Measurements from ENCODE around the gene PIBF1.
"Not testable (repeated sequence)": the region's sequence is repeated elsewhere in the genome, so short reads cannot be mapped to it uniquely, and the experiment has no call there.

PIBF1 gene

GRCh38 chr13:73038064-73038463, 256.1 kb downstream of the PIBF1 start:
- DNase-seq = no peak
- TF ChIP-seq POLR2A (IDR thresholded peaks at IDR 0.05; ENCODE audit: low read length) (no peak), GATA1 (IDR thresholded peaks at IDR 0.05; ENCODE audit: low read depth, low read length) (no peak)

GRCh38 chr13:73039201-73040108, 257.5 kb downstream of the PIBF1 start:
- DNase-seq = no peak
- TF ChIP-seq POLR2A (IDR thresholded peaks at IDR 0.05; ENCODE audit: low read length) = no peak
- TF ChIP-seq GATA1 (IDR thresholded peaks at IDR 0.05; ENCODE audit: low read depth, low read length) = no peak

GRCh38 chr13:73040484-73040883, 258.6 kb downstream of the PIBF1 start:
- DNase-seq = no peak
- TF ChIP-seq GATA1 (IDR thresholded peaks at IDR 0.05; ENCODE audit: low read depth, low read length) (no peak), POLR2A (IDR thresholded peaks at IDR 0.05; ENCODE audit: low read length) (no peak)

GRCh38 chr13:73040968-73041596, 259.1 kb downstream of the PIBF1 start:
- TF ChIP-seq POLR2A (IDR thresholded peaks at IDR 0.05; ENCODE audit: low read length) = no peak
- TF ChIP-seq GATA1 (IDR thresholded peaks at IDR 0.05; ENCODE audit: low read depth, low read length) = no peak
- DNase-seq = peak; percentile 7 to 61

GRCh38 chr13:73045031-73045430, 263.1 kb downstream of the PIBF1 start:
- DNase-seq = no peak

GRCh38 chr13:73048615-73049014, 266.7 kb downstream of the PIBF1 start:
- DNase-seq = not testable (repeated sequence)

More at GRCh38 chr13:73045031-73045430, 263.1 kb downstream of the PIBF1 start:
- TF ChIP-seq GATA1 (IDR thresholded peaks at IDR 0.05; ENCODE audit: low read depth, low read length) (no peak), POLR2A (IDR thresholded peaks at IDR 0.05; ENCODE audit: low read length) (no peak)

- TF ChIP-seq POLR2A (IDR thresholded peaks at IDR 0.05; ENCODE audit: low read length) = no peak
- TF ChIP-seq GATA1 (IDR thresholded peaks at IDR 0.05; ENCODE audit: low read depth, low read length) = no peak
- DNase-seq = no peak
Measured at GRCh38 chr13:73054712-73055111, 272.8 kb downstream of the PIBF1 start.

GRCh38 chr13:73055813-73056564, 274.1 kb downstream of the PIBF1 start:
- no peak for DNase-seq
- TF ChIP-seq POLR2A (IDR thresholded peaks at IDR 0.05; ENCODE audit: low read length) = no peak
- no peak for TF ChIP-seq GATA1 (IDR thresholded peaks at IDR 0.05; ENCODE audit: low read depth, low read length)

- TF ChIP-seq GATA1 (IDR thresholded peaks at IDR 0.05; ENCODE audit: low read depth, low read length) (no peak), POLR2A (IDR thresholded peaks at IDR 0.05; ENCODE audit: low read length) (no peak)
- DNase-seq = no peak
Measured at GRCh38 chr13:73056565-73056962, 274.6 kb downstream of the PIBF1 start.

- DNase-seq = no peak
- TF ChIP-seq GATA1 (IDR thresholded peaks at IDR 0.05; ENCODE audit: low read depth, low read length) (no peak), POLR2A (IDR thresholded peaks at IDR 0.05; ENCODE audit: low read length) (no peak)
Measured at GRCh38 chr13:73057284-73058063, 275.5 kb downstream of the PIBF1 start.

- no peak for DNase-seq
- TF ChIP-seq GATA1 (IDR thresholded peaks at IDR 0.05; ENCODE audit: low read depth, low read length) (no peak), POLR2A (IDR thresholded peaks at IDR 0.05; ENCODE audit: low read length) (no peak)
Measured at GRCh38 chr13:73058064-73058313, 276.1 kb downstream of the PIBF1 start.

GRCh38 chr13:73058432-73058735, 276.5 kb downstream of the PIBF1 start:
- TF ChIP-seq POLR2A (IDR thresholded peaks at IDR 0.05; ENCODE audit: low read length) = no peak
- TF ChIP-seq GATA1 (IDR thresholded peaks at IDR 0.05; ENCODE audit: low read depth, low read length) = no peak

GRCh38 chr13:73058736-73059459, 277.0 kb downstream of the PIBF1 start, which contains the start of gene KLF5:
Gene KLF5 (plus strand): TSS chr13:73059005. CDS start chr13:73059328, 323 bp downstream.
- DNase-seq = peak; percentile 92 to 95
- TF ChIP-seq POLR2A (IDR thresholded peaks at IDR 0.05; ENCODE audit: low read length) = no peak
- TF ChIP-seq GATA1 (IDR thresholded peaks at IDR 0.05; ENCODE audit: low read depth, low read length) = no peak

More at GRCh38 chr13:73058432-73058735, 276.5 kb downstream of the PIBF1 start:
- no peak for DNase-seq
